ENCODE measurements around the gene HOOK1. TPM values are rescaled to one million over a fixed set of nuclear protein-coding genes. Genes with fewer than 3 reads are reported as not detected.

HOOK1 gene
- total RNA-seq, 1 experiment from 2014 or later: 42.0 TPM

GRCh38 chr1:59924653-59925052, 109.9 kb downstream of the HOOK1 start:
- Histone ChIP-seq H3K4me1 (ENCODE audit: insufficient read depth, low read length) (no peaks in the 10 kb centered on the region), H3K27ac (ENCODE audit: insufficient read length, low read depth, low read length) (no peak overlapping the region), H3K9me3 (ENCODE audit: control insufficient read depth, low read depth, low read length) (no peaks in the 10 kb centered on the region), H3K79me2 (ENCODE audit: insufficient read depth, low read length) (no peaks in the 10 kb centered on the region), H4K20me1 (ENCODE audit: control insufficient read depth, insufficient read depth, insufficient read length) (no peaks in the 10 kb centered on the region), H2BK120ac (ENCODE audit: low read depth, low read length, poor library complexity, severe bottlenecking) (no peak overlapping the region), H3K56ac (ENCODE audit: insufficient read length, low read depth, low read length) (no peak overlapping the region), H3K18ac (ENCODE audit: insufficient read length, low read depth, low read length) (no peak overlapping the region), H3T11ph (ENCODE audit: low read length) (no peak overlapping the region), H3K14ac (ENCODE audit: insufficient read depth, low read length) (no peak overlapping the region), H3K23ac (ENCODE audit: insufficient read length, low read depth, low read length) (no peak overlapping the region), H2AFZ (ENCODE audit: low read length) (no peak overlapping the region), H2BK20ac (ENCODE audit: low read depth, low read length, poor library complexity, severe bottlenecking) (no peak overlapping the region), H2BK12ac (ENCODE audit: insufficient read length, low read depth, low read length) (no peak overlapping the region), H4K91ac (ENCODE audit: insufficient read length, low read depth, low read length) (no peak overlapping the region), H3K4me2 (ENCODE audit: insufficient read depth, insufficient read length, low read length) (no peak overlapping the region), H3K9ac (ENCODE audit: extremely low read depth, insufficient read length, low read length) (no peak overlapping the region), H3K27me3 (ENCODE audit: insufficient read depth, low read length) (no peaks in the 10 kb centered on the region; the same call in 1 of the 2 replicates), H4K8ac (replicated peaks; ENCODE audit: insufficient read length, low read depth, low read length) (no peak overlapping the region), H4K5ac (ENCODE audit: insufficient read length, low read depth, low read length) (no peak overlapping the region), H2AK5ac (ENCODE audit: insufficient read length, low read length) (no peak overlapping the region), H2BK15ac (ENCODE audit: low read depth, low read length) (no peak overlapping the region), H3K23me2 (ENCODE audit: insufficient read length, low read depth, low read length, poor library complexity, severe bottlenecking) (peaks cover 5% of the 10 kb centered on the region), H2BK5ac (ENCODE audit: insufficient read length, low read length) (no peak overlapping the region), H3K79me1 (ENCODE audit: insufficient read depth, low read depth, low read length, poor library complexity, severe bottlenecking) (no peaks in the 10 kb centered on the region), H3K4ac (ENCODE audit: low read depth, low read length) (no peak overlapping the region)
- TF ChIP-seq CTCF (conservative IDR thresholded peaks at IDR 0.05): no peak
- Mint-ChIP-seq H3K9me3 (peaks cover 3 to 6% of the 10 kb centered on the region in 2 experiments; a peak in 4 of 5 replicates), H3K27ac (no peak overlapping the region), H3K4me3 (no peak overlapping the region), H3K27me3 (ENCODE audit: low read depth) (peaks cover 60% of the 10 kb centered on the region), H3K36me3 (ENCODE audit: insufficient read depth in 1 of 3, low read depth in 3 of 3) (no peaks in the 10 kb centered on the region), H3K4me1 (peaks cover 10% of the 10 kb centered on the region in 2 experiments; a peak in 3 of 4 replicates)
- DNase-seq: no peak

Other genes with a start within 250 kb of the HOOK1 start
- gene CYP2J2, start 111.8 kb downstream of the HOOK1 start, total RNA-seq (2021): 0.57 and 0.86 TPM in 2 replicates

All from H9 (cell line).